NCI-H128 (cell line): ENCODE measurements around the gene TMEM14C.
A peak's percentile ranks its signal among the peaks of the same experiment; 100 is the strongest.

Experiments
- DNase-seq: peaks from one replicate; lab custom pipeline; 2025; ENCODE audit not compliant: unreplicated experiment; lab: John Stamatoyannopoulos, UW

TMEM14C gene

GRCh38 chr6:10722820-10723566 is at the start of gene TMEM14C:
TMEM14C (plus strand) TSS chr6:10723070; CDS start chr6:10724614, 1,544 bp downstream.
- DNase-seq, result peak; percentile 93

GRCh38 chr6:10676403-10676802 is 46.5 kb upstream of the TMEM14C start:
- DNase-seq, result no peak

GRCh38 chr6:10678456-10678855 is 44.4 kb upstream of the TMEM14C start:
- DNase-seq, result no peak

- DNase-seq, result no peak
These were observed 41.1 kb upstream of the TMEM14C start for GRCh38 chr6:10681795-10682194.

GRCh38 chr6:10682355-10682988 is 40.4 kb upstream of the TMEM14C start:
- DNase-seq, result no peak

- DNase-seq, result no peak
These were observed 38.3 kb upstream of the TMEM14C start for GRCh38 chr6:10684618-10685017.

- no peak for DNase-seq
These were observed 37.6 kb upstream of the TMEM14C start for GRCh38 chr6:10685092-10685915.

GRCh38 chr6:10686901-10687300 is 36.0 kb upstream of the TMEM14C start:
- no peak for DNase-seq

- DNase-seq, result no peak
These were observed 35.3 kb upstream of the TMEM14C start for GRCh38 chr6:10687582-10687981.

- DNase-seq, result peak; percentile 18
These were observed 32.0 kb upstream of the TMEM14C start for GRCh38 chr6:10690651-10691445.

- no peak for DNase-seq
These were observed 29.8 kb upstream of the TMEM14C start for GRCh38 chr6:10692965-10693538.

GRCh38 chr6:10694302-10695085 is 28.4 kb upstream of the TMEM14C start, which contains the start of the genes C6orf52 and PAK1IP1:
C6orf52 (minus strand) TSS chr6:10694616; CDS start chr6:10687550, 7,066 bp downstream.
PAK1IP1 (plus strand) TSS chr6:10694972; CDS start chr6:10694986, 14 bp downstream.
- DNase-seq, result peak; percentile 91

GRCh38 chr6:10695086-10695657 is 27.7 kb upstream of the TMEM14C start:
- DNase-seq, result no peak

- DNase-seq, result no peak
These were observed 26.2 kb upstream of the TMEM14C start for GRCh38 chr6:10696655-10697054.

- no peak for DNase-seq
These were observed 8.9 kb upstream of the TMEM14C start for GRCh38 chr6:10713962-10714361.

- DNase-seq, result no peak
These were observed 3.4 kb upstream of the TMEM14C start for GRCh38 chr6:10719296-10719963.

GRCh38 chr6:10719964-10720264 is 3.0 kb upstream of the TMEM14C start:
- DNase-seq, result no peak

GRCh38 chr6:10720265-10720959 is 2.5 kb upstream of the TMEM14C start:
- DNase-seq, result no peak
